ENCODE measurements around the gene PHF20.
"Not testable (repeated sequence)": the region's sequence is repeated elsewhere in the genome, so short reads cannot be mapped to it uniquely, and the experiment has no call there.

PHF20 gene

GRCh38 chr20:35920523-35920922 is 148.7 kb downstream of the PHF20 start:
- DNase-seq (ENCODE audit: low read depth in 2 of 2): no peak

DNA sequence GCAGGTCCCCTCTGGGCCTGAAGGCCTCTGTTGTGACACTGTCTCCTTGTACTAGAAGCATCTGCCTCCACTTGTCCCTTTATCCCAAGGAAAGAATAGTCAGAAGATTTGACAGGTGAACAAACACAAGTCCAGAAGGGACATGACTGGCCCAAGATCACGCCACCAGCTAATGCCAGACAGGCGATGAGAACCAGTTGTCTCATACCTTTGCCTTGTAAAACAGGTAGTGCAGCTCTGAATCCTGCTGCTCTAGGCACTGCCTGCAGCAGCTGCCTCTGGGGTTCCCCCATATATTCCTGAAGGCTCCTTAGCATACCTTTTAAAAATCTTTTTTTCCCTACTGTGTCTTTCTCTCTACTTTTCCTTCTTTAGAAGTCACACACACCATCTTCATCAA is 157.5 kb downstream of the PHF20 start:
- DNase-seq (ENCODE audit: low read depth in 2 of 2): no peak

GRCh38 chr20:35934050-35934449 is 162.2 kb downstream of the PHF20 start:
- DNase-seq (ENCODE audit: low read depth in 2 of 2): no peak

DNA sequence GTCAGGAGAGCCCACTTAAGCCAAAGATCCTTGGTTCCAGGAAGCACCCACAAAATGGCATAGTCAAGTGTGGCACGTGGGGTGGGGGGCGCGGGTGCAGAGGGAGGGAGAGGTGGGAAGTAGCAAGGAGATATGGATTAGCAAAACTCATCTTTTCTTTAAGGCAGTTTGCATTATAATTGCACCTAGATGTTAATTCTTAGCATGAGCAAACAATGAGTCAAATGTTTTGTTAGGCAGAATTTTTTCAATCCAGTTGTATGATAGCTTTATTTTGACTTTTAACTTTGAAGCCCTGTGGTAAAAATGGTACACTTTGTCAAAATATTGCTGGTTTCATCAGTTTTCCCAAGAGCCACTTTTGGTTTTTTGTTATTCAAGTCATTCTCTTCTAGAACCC is 167.4 kb downstream of the PHF20 start:
- no peak for DNase-seq (ENCODE audit: low read depth in 2 of 2)

DNA sequence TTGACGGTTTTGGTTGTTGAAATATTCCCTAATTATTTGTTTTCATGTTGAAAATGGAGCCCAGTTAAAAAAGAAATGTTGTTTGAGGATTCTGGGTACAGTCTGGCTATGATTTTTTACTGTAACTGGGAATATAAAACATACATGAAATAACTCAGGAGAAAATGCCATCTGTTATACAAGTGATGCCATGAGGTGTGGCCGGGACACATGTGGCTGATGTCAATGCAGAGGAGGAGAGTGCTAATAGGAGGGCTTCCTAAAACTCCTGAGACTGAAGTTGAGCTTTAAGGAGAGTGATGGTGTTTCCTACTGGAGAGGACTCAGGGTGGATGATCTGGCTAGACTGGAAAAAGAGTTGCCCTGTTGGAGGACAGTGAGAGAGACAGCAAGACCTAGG is 169.8 kb downstream of the PHF20 start:
- DNase-seq (ENCODE audit: low read depth in 2 of 2): no peak

GRCh38 chr20:35942243-35942642 is 170.4 kb downstream of the PHF20 start:
- no peak for DNase-seq (ENCODE audit: low read depth in 2 of 2)

- DNase-seq (ENCODE audit: low read depth in 2 of 2): peak in 1 of 2 donors; percentile 5
These were observed 175.7 kb downstream of the PHF20 start for GRCh38 chr20:35947489-35947888.

GRCh38 chr20:35947907-35948306 is 176.1 kb downstream of the PHF20 start:
- DNase-seq (ENCODE audit: low read depth in 2 of 2): no peak

GRCh38 chr20:35950093-35950492 is 178.3 kb downstream of the PHF20 start:
- no peak for DNase-seq (ENCODE audit: low read depth in 2 of 2)

GRCh38 chr20:35952080-35952479 is 180.3 kb downstream of the PHF20 start:
- not testable (repeated sequence) for DNase-seq (ENCODE audit: low read depth in 2 of 2)

DNA sequence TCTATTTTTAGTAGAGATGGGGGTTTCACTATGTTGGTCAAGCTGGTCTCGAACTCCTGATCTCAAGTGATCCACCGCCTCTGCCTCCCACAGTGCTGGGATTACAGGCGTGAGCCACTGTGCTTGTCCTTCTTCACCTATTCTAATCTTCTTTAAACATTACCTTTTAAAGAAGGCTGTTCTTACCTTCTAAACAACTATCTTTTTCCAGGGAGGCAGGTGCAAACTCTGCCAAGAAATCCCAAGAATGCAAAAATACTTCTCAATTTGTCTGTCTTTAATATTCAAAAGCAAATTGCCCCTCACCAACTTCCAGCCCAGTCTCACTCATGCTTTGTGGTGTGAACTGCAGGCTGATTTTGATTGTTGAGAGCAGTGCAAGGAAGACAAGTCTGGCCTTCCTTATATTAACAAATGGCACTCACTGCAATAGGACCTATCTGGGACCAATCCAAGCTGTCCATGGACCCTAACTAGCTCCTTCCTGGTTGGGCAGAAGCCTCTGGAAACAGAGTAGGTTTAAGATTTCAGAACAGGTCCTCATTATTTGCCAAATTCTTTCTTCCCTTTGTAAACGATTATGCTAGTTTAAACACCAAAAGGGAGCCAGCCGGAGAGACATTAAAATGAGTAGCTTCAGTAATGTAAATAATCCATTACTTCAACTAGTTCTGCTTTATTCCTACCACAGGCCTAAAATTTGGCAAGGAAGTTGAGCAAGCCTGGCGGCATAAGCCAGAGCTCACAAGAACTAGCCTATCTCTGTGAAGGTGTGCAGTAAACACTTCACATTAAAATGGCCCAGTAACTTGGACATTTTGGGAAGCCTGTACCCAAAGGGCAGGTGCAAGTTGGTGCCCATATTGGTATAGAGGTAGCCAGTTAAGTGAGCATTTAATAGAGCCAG is 180.9 kb downstream of the PHF20 start:
- DNase-seq (ENCODE audit: low read depth in 2 of 2): no peak

GRCh38 chr20:35953387-35954199 is 181.8 kb downstream of the PHF20 start:
- DNase-seq (ENCODE audit: low read depth in 2 of 2): peak; percentile 50 to 55

- DNase-seq (ENCODE audit: low read depth in 2 of 2): peak; percentile 94 to 98
These were observed 182.5 kb downstream of the PHF20 start, which contains the start of gene SCAND1 for GRCh38 chr20:35954200-35954906. SCAND1 (minus strand) TSS chr20:35954502; CDS start chr20:35954284, 218 bp downstream.

GRCh38 chr20:35954907-35955251 is 183.1 kb downstream of the PHF20 start:
- DNase-seq (ENCODE audit: low read depth in 2 of 2): peak in 1 of 2 donors; percentile 2

GRCh38 chr20:35956616-35957015 is 184.8 kb downstream of the PHF20 start:
- no peak for DNase-seq (ENCODE audit: low read depth in 2 of 2)

DNA sequence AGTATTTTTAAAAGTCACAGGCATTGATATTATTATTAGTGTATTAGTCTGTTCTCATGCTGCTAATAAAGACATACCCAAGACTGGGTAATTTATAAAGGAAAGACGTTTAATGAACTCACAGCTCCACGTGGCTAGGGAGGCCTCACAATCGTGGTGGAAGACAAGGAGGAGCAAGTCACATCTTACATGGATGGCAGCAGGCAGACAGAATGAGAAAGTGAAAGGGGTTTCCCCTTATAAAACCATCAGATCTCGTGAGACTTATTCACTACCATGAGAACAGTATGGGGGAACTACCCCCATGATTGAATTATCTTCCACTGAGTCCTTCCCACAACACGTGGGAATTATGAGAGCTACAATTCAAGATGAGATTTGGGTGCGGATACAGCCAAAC is 187.5 kb downstream of the PHF20 start:
- DNase-seq (ENCODE audit: low read depth in 2 of 2): not testable (repeated sequence)

- DNase-seq (ENCODE audit: low read depth in 2 of 2): no peak
These were observed 192.1 kb downstream of the PHF20 start for GRCh38 chr20:35963878-35964277.

DNA sequence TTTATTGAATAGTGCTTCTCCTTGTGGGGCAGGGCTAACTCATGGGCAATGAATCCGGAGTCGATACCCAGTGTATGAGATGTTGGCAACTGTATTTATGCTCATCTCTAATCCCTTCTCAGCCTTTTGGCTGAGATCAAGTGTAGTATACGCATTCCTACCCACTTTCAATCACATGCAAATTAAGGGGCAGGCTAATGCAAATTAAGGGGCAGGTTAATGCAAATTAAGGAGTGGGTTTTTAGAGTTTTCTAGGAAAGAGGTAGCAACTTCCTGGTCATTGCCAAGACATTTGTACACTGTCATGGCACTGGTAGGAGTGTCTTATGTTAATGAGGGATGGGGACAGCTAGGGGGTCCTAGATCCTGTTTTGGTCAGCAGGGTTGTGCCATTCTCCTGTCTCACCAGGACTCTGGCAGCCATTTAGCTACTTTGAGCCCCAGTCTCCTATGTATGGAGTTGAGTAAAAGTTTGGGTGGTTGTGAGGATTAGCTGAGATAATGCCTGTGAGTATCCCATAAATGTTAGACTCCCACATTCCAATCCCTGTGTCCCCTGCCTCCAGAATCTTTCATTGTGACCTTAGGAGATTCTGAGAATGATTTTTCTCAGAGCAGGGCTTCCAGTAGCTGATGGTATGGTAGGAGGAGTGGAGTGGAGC is 196.3 kb downstream of the PHF20 start, which contains the start of gene CNBD2:
CNBD2 (plus strand) TSS at position 612 of the 662 bp plus-strand sequence. CDS start 173 bp downstream, outside the sequence.
- no peak for DNase-seq (ENCODE audit: low read depth in 2 of 2)

- no peak for DNase-seq (ENCODE audit: low read depth in 2 of 2)
These were observed 197.1 kb downstream of the PHF20 start for GRCh38 chr20:35968930-35969329.

DNA sequence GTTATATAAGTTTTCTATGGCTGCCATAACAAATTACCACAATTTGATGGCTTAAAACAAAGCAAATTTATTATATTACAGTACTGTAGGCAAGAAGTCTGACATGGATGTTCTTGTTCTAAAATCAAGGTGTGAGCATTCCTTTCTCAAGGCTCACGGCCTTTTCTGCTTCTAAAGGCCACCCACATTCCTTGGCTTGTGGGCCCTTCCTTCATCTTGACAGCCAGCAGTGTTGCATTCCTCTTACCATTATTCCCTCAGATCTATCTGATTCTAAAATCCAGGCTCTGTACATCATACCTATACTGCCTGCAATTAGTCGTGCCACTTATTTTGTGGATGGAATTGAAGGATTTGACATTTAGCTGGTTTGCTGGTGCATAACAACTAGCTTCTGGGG is 200.2 kb downstream of the PHF20 start:
- DNase-seq (ENCODE audit: low read depth in 2 of 2): no peak

GRCh38 chr20:35972462-35972861 is 200.6 kb downstream of the PHF20 start:
- DNase-seq (ENCODE audit: low read depth in 2 of 2): no peak

Data from stimulated activated CD4-positive, alpha-beta T cell treated with anti-CD3 and anti-CD28 coated beads, Interleukin-4, amount 100 ng/mL, for 48 hours (primary cell).